Activated T-helper 1 cell treated with Interleukin-2 at 50 U/mL for 16 hours (primary cell): ENCODE results near the gene ODAD2.

Experiments used
- DNase-seq: peaks from one replicate; pipeline ENCODE4 v3.0.0-alpha.2; 2020; ENCODE audit warnings: low read depth

The ODAD2 gene

DNA sequence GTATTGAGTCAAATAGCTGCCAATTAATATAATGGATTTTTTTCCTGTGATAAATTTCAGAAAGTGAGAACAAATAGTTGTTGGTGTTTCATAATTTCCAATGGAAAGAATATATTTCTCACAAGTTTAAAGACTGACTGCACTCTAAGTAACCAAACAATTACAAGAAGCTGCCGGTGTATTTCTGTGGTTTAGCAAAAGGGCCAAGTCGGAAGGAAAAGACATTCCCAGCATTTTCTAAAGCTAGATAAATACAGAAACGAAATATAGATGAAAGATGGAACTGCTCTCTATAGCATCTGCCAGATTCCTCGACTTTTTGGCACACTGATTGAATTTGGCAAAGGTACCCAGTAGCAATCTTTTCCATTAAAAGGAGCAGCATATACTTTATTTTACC is 160.5 kb downstream of the ODAD2 start:
- DNase-seq: no peak

- DNase-seq: no peak
Measured at GRCh38 chr10:27834476-27834875, 164.4 kb downstream of the ODAD2 start.

GRCh38 chr10:27833792-27834191 is 165.1 kb downstream of the ODAD2 start:
- DNase-seq: no peak

GRCh38 chr10:27832826-27833225 is 166.1 kb downstream of the ODAD2 start:
- no peak for DNase-seq

GRCh38 chr10:27826369-27826768 is 172.5 kb downstream of the ODAD2 start:
- DNase-seq: no peak

- no peak for DNase-seq
Measured at GRCh38 chr10:27822301-27822700, 176.6 kb downstream of the ODAD2 start.

DNA sequence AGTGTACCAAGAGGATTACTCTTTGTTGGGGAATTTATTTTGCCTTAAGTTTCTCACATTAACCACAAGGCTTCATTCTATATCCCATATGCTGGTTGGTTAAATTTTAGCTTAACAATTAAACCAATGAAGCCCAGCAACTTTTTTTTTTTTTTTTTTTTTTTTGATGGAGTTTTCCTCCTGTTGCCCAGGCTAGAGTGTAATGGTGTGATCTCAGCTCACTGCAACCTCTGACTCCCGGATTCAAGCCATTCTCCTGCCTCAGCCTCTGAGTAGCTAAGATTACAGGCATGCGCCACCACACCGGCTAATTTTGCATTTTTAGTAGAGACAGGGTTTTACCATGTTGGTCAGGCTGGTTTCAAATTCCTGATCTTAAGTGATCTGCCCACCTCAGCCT is 178.2 kb downstream of the ODAD2 start:
- DNase-seq: no peak

GRCh38 chr10:27819781-27820531 is 178.9 kb downstream of the ODAD2 start:
- no peak for DNase-seq

- no peak for DNase-seq
Measured at GRCh38 chr10:27816320-27816719, 182.6 kb downstream of the ODAD2 start.

- DNase-seq: no peak
Measured at GRCh38 chr10:27815846-27816245, 183.0 kb downstream of the ODAD2 start.

DNA sequence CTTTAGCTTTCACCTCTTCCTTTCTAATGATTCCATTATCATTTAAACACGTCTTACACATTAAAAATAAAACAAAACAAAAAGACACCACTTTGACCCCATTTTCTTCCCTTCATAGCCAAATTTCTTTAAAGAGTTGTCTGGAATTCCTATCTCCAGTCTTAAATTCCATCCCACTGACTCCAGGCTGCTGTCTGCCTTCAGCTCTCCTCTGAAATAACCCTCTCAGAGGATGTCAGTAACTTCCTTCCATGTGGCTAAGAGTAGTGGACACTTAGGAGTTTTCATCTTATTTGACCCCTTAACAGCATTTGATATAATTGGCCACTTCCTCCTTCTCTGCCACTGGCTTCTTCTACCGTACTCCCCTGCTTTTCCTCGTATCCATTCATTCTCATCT is 183.6 kb downstream of the ODAD2 start:
- DNase-seq: no peak

DNA sequence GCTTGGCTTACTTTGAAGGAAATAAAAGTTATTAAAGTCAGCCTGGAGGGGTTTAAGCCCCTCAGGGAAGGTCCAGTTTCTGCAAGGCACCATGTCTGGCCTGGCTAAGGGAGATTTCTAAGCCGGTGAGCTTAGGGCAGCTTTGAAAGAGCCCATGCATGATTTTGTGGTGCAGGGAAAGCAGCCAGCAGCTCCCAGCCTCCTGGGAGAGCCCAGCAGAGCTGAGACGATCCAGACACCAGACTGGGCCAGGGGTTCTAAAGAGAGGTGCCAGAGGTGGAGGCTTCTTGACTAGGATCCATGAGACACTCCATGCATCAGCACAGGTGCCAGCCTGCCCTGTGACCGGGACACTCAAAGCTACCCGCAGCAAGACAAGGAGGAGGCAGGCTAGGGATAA is 193.7 kb downstream of the ODAD2 start:
- DNase-seq: no peak

- no peak for DNase-seq
Measured at GRCh38 chr10:27804136-27804535, 194.7 kb downstream of the ODAD2 start.

DNA sequence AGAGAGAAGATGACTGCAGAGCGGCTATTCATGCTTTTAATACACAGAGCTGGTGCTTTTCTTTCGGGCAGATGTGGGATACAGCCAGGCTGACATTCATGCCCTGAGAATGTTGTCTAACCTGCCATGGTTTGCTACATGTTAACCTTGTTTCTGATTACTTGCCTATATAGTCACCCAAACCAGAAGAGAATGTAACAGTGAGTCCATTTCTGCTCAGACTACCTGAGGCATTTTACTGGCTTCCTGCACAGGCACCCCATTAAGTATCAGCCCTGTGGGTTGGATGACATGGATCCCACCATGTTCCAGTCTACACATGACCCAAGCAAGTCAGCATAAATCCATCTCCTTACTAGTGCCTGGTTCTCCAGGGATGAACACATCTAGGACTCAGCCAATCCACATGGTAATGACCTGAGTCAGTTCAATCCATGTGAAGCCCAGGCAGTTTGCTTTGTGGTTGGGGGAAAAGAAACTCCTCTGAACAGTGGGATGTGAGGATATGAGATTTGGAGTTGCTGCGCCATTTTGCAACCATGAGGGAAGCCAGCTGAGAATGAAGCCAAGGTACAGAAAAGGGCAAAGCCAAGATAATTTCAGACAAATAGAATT is 197.6 kb downstream of the ODAD2 start:
- DNase-seq: no peak

GRCh38 chr10:27799046-27799445 is 199.8 kb downstream of the ODAD2 start:
- DNase-seq: no peak

- no peak for DNase-seq
Measured at GRCh38 chr10:27794157-27794556, 204.7 kb downstream of the ODAD2 start.

- DNase-seq: no peak
Measured at GRCh38 chr10:27792216-27792615, 206.7 kb downstream of the ODAD2 start.

DNA sequence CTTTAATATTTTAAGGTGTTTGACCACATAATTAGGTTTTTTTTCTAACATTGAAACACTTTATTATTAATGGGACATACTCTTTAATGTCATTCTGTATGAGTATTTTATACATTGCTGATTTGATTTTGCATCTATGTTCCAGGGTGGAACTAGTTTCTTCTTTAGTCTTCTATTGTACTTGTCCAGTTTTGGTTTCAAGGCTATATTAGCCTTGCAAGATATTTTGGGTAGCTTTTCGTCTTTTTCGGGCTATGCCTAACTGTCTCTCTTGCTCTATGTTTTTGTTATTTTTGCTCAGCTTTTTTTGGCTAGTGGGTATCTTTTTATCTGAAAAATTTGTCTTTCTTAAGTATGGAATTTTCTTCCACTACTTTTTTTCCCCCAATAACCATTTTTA is 214.6 kb downstream of the ODAD2 start:
- no peak for DNase-seq

DNA sequence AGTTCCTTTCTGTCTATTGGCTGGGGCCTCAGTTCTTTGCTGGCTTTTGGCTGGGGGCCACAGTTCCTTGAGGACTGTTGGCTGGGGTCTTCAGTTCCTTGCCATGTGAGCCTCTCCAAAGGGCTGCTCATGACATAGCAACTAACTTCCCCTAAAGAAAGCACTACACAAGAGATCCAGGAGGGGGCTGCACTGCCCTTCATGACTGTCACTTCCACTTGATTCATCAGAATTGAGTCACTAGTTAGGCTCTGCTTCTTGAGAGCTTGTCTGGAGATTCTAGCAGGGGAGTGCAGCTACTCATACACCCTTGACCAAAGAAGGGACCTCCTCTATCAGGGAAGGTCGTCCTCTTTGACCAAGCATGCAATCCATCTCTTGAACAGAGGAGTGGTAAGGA is 215.2 kb downstream of the ODAD2 start:
- DNase-seq: no peak

GRCh38 chr10:27779462-27780015 is 219.3 kb downstream of the ODAD2 start:
- DNase-seq: no peak

GRCh38 chr10:27774831-27775230 is 224.0 kb downstream of the ODAD2 start:
- DNase-seq: no peak

- no peak for DNase-seq
Measured at GRCh38 chr10:27771231-27771630, 227.6 kb downstream of the ODAD2 start.

DNA sequence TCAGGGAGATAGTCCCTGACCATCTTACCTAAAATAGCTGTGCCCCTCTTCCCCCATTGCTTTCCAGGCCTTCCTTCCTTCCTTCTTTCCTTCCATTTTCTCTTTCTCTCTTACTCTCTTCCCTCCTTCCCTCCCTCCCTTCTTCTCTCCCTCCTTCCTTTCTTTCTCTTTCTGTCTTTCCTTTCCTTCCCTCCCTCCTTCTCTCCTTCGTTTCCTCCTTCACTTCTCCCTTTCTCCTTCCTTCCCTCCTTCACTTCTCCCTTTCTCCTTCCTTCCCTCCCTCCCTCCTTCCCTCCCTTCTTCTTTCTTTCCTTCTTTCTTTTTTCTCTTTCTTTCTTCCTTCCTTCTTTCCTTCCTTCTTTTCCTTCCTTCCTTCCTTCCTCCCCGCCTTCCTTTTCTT is 228.7 kb downstream of the ODAD2 start:
- no peak for DNase-seq
